ENCODE data around the gene EMC6.

EMC6 gene

GRCh38 chr17:3691617-3692067, 23.0 kb downstream of the EMC6 start:
- Histone ChIP-seq H3K9me3 (ENCODE audit: insufficient read depth, low read length, severe bottlenecking) (no peaks in the 10 kb centered on the region), H3K27me3 (ENCODE audit: insufficient read depth, low read length, poor library complexity) (peaks cover 8% of the 10 kb centered on the region), H4K20me1 (ENCODE audit: insufficient read depth, low read length) (no peaks in the 10 kb centered on the region), H2AFZ (ENCODE audit: low read depth, low read length) (no peak overlapping the region), H3K36me3 (ENCODE audit: insufficient read depth, low read length) (no peaks in the 10 kb centered on the region; the same call in 1 of the 2 replicates), H3K4me2 (ENCODE audit: insufficient read depth, low read length) (no peak overlapping the region), H3K4me1 (ENCODE audit: insufficient read depth, low read length) (peaks cover 21% of the 10 kb centered on the region), H3K9ac (ENCODE audit: low read depth, low read length) (no peak overlapping the region), H3K27ac (ENCODE audit: low read length) (no peak overlapping the region), H3K4me3 (ENCODE audit: low read depth in 1 of 2, low read length in 2 of 2) (no peak overlapping the region), H3K79me2 (ENCODE audit: insufficient read depth, low read length) (no peaks in the 10 kb centered on the region)
- TF ChIP-seq CTCF (IDR thresholded peaks at IDR 0.05; ENCODE audit: borderline replicate concordance, extremely low read depth, low read length, poor library complexity, severe bottlenecking) (peak; percentile 6), EZH2 (IDR thresholded peaks at IDR 0.05; ENCODE audit: borderline replicate concordance, low read depth, low read length, severe bottlenecking) (no peak)
- DNase-seq: no peak
- no peak for ATAC-seq (ENCODE audit: insufficient read depth, low read depth)

DNA sequence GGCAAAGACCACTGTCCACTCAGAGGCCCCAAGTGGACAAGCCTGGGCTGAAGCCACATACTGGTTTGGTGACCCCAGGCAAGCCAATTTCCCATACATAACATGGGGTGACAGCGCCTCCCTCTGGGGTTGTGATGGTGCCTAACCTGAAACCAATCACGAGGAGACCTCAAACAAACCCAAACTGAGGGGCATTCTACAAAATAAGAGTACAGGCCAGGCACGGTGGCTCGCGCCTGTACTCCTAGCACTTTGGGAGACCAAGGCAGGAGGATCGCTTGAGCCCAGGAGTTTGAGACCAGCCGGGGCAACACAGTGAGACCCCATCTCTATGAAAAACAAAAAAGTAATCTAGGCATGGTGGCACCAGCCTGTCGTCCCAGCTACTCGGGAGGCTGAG, 23.7 kb downstream of the EMC6 start:
- H3K4me2 ChIP-seq (ENCODE audit: insufficient read depth, low read length): no peak overlapping the region
- H3K9ac ChIP-seq (ENCODE audit: low read depth, low read length): no peak overlapping the region
- H2AFZ ChIP-seq (ENCODE audit: low read depth, low read length): no peak overlapping the region
- no peaks in the 10 kb centered on the region for H3K79me2 ChIP-seq (ENCODE audit: insufficient read depth, low read length)
- no peaks in the 10 kb centered on the region for H4K20me1 ChIP-seq (ENCODE audit: insufficient read depth, low read length)
- H3K4me3 ChIP-seq (ENCODE audit: low read depth in 1 of 2, low read length in 2 of 2): no peak overlapping the region
- DNase-seq (no peak), ATAC-seq (ENCODE audit: insufficient read depth, low read depth) (no peak)
- no peaks in the 10 kb centered on the region; the same call in 1 of the 2 replicates for H3K36me3 ChIP-seq (ENCODE audit: insufficient read depth, low read length)
- H3K9me3 ChIP-seq (ENCODE audit: insufficient read depth, low read length, severe bottlenecking): no peaks in the 10 kb centered on the region
- no peak overlapping the region for H3K27ac ChIP-seq (ENCODE audit: low read length)
- H3K4me1 ChIP-seq (ENCODE audit: insufficient read depth, low read length): peaks cover 23% of the 10 kb centered on the region
- TF ChIP-seq CTCF (IDR thresholded peaks at IDR 0.05; ENCODE audit: borderline replicate concordance, extremely low read depth, low read length, poor library complexity, severe bottlenecking) (peak; percentile 35), EZH2 (IDR thresholded peaks at IDR 0.05; ENCODE audit: borderline replicate concordance, low read depth, low read length, severe bottlenecking) (no peak)
- H3K27me3 ChIP-seq (ENCODE audit: insufficient read depth, low read length, poor library complexity): peaks cover 8% of the 10 kb centered on the region

DNA sequence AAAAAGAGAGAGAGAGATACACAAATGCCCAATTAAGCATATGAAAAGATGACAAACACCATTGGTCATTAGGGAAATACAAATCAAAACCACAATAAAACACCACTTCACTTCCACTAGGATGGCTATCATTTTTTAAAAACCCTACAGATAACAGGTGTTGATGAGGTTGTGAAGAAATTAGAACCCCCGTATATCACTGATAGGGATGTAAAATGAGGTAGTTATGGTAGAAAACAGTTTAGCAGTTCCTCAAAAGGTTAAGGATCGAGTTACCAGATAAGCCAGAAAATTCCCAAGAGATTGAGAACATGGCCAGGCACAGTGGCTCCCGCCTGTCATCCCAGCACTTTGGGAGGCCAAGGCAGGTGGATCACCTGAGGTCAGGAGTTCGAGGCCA, 24.5 kb downstream of the EMC6 start:
- no peaks in the 10 kb centered on the region for H3K79me2 ChIP-seq (ENCODE audit: insufficient read depth, low read length)
- H3K9ac ChIP-seq (ENCODE audit: low read depth, low read length): no peak overlapping the region
- ATAC-seq (ENCODE audit: insufficient read depth, low read depth): no peak
- no peaks in the 10 kb centered on the region; the same call in 1 of the 2 replicates for H3K36me3 ChIP-seq (ENCODE audit: insufficient read depth, low read length)
- peaks cover 8% of the 10 kb centered on the region for H3K27me3 ChIP-seq (ENCODE audit: insufficient read depth, low read length, poor library complexity)
- H2AFZ ChIP-seq (ENCODE audit: low read depth, low read length): no peak overlapping the region
- H3K9me3 ChIP-seq (ENCODE audit: insufficient read depth, low read length, severe bottlenecking): peaks cover 2% of the 10 kb centered on the region
- TF ChIP-seq EZH2 (IDR thresholded peaks at IDR 0.05; ENCODE audit: borderline replicate concordance, low read depth, low read length, severe bottlenecking) (no peak), CTCF (IDR thresholded peaks at IDR 0.05; ENCODE audit: borderline replicate concordance, extremely low read depth, low read length, poor library complexity, severe bottlenecking) (no peak)
- H4K20me1 ChIP-seq (ENCODE audit: insufficient read depth, low read length): no peaks in the 10 kb centered on the region
- H3K27ac ChIP-seq (ENCODE audit: low read length): no peak overlapping the region
- no peak overlapping the region for H3K4me3 ChIP-seq (ENCODE audit: low read depth in 1 of 2, low read length in 2 of 2)
- no peak overlapping the region for H3K4me2 ChIP-seq (ENCODE audit: insufficient read depth, low read length)
- peaks cover 23% of the 10 kb centered on the region for H3K4me1 ChIP-seq (ENCODE audit: insufficient read depth, low read length)
- no peak for DNase-seq

DNA sequence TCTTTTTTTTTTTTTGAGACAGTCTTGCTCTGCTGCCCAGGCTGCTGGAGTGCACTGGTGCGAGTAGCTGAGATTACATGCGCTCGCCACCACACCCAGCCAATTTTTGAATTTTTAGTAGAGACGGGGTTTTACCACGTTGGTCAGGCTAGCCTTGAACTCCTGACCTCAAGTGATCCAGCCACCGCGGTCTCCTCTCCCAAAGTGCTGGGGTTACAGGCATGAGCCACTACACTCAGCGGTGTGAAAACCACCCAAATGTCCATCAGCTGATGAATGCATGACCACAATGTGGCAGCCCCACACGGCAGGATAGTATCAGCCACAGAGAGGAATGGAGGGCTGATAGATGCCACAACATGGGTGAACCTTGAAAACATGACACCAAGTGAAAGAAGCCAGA, 25.2 kb downstream of the EMC6 start:
- H4K20me1 ChIP-seq (ENCODE audit: insufficient read depth, low read length): no peaks in the 10 kb centered on the region
- peaks cover 3% of the 10 kb centered on the region for H3K9me3 ChIP-seq (ENCODE audit: insufficient read depth, low read length, severe bottlenecking)
- H3K4me3 ChIP-seq (ENCODE audit: low read depth in 1 of 2, low read length in 2 of 2): no peak overlapping the region
- TF ChIP-seq CTCF (IDR thresholded peaks at IDR 0.05; ENCODE audit: borderline replicate concordance, extremely low read depth, low read length, poor library complexity, severe bottlenecking) (no peak), EZH2 (IDR thresholded peaks at IDR 0.05; ENCODE audit: borderline replicate concordance, low read depth, low read length, severe bottlenecking) (no peak)
- H3K36me3 ChIP-seq (ENCODE audit: insufficient read depth, low read length): no peaks in the 10 kb centered on the region; the same call in 1 of the 2 replicates
- H3K4me1 ChIP-seq (ENCODE audit: insufficient read depth, low read length): peaks cover 23% of the 10 kb centered on the region
- H3K27me3 ChIP-seq (ENCODE audit: insufficient read depth, low read length, poor library complexity): peaks cover 8% of the 10 kb centered on the region
- H2AFZ ChIP-seq (ENCODE audit: low read depth, low read length): no peak overlapping the region
- no peak for ATAC-seq (ENCODE audit: insufficient read depth, low read depth)
- no peak overlapping the region for H3K27ac ChIP-seq (ENCODE audit: low read length)
- no peak overlapping the region for H3K9ac ChIP-seq (ENCODE audit: low read depth, low read length)
- no peak for DNase-seq
- H3K79me2 ChIP-seq (ENCODE audit: insufficient read depth, low read length): no peaks in the 10 kb centered on the region
- no peak overlapping the region for H3K4me2 ChIP-seq (ENCODE audit: insufficient read depth, low read length)
